GM21619 (cell line): ENCODE data around the gene PLEKHA7.
A peak's percentile ranks its signal among the peaks of the same experiment; 100 is the strongest.
"Not testable (repeated sequence)": the region's sequence is repeated elsewhere in the genome, so short reads cannot be mapped to it uniquely, and the experiment has no call there.

Experiments
- ATAC-seq: cut with Tn5 transposase; IDR thresholded peaks from one replicate; pipeline ENCODE4 v1.9.1; 2021; ENCODE audit not compliant: unreplicated experiment

Gene PLEKHA7

DNA sequence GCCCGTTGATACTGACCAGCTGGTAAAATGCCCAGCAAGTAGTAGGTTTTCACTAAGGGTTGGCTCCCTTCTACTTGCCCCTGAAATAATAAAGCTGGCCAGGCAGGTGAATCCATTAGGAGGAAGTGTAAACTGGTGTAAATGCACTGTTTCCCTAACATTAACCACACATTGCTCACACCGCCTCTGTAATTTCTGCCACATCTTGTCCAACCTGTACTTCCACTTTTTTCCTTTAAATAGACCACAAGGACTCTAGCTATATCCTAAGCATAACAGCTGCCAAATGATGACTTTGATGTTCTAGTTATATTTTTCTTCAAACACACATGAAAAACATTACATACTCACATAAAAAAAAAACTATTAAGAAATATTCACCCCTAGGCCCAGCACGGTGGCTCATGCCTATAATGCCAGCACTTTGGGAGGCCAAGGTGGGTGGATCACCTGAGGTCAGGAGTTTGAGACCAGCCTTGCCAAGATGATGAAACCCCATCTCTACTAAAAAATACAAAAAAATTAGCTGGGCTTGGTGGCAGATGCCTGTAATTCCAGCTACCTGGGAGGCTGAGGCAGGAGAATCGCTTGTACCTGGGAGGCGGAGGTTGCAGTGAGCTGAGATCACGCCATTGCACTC is 95.6 kb downstream of the PLEKHA7 start:
- not testable (repeated sequence) for ATAC-seq

DNA sequence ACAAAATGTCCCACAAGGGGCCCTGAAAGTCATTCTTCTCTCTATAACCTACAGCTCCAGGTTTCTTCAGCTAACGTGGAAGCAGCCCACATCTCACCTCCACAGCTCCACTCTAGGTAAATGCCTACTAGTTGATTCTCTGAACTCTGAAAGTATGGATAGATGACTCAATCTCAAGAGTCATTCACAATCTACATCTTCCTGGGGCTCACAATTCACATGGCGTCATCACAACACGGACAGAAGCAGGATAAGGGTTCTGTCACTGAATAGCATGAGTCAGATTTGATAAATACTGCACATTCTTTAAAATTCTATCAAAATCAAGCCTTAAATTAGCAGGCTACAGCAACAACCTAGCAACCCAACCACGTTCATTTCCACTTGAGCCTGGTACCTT is 96.3 kb downstream of the PLEKHA7 start:
- no peak for ATAC-seq

DNA sequence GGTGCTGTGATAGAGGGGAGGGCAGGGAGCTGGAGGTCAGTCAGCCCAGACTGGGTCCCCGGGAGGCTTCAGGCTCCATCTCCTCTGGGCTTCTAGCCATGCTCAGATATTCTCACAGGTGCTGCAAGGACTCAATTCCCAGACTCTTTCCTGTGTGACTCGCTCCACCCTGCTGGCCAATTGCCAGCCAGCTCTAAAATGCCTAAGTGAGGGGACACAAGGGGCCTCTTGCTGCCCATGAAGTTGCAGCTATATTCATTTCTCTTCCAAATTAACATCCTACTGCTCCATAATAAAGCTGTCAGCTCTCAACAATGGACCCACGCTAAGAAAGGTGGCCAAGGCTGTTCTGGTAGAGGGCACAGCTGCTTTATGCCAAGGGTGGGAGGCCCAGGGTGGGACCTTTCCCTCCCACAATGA is 101.5 kb downstream of the PLEKHA7 start:
- no peak for ATAC-seq

DNA sequence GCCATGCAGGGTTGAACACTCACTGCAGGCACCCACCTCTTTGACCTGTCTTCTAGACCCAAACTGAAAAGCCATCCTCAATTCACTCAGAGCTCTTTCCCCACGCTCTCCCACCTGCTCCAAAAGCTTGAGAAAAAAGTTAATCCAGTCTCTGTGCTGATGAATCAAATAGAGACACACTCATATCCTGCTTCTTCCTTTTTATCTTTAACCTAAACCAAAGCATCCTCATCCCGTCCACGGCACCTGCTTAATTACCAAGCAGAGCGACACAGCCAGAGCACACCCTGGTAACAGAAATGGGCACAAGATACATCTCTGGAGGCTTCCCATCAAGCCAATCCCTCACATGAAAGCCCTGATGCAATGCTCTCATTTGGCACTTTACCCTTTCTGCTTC is 102.6 kb downstream of the PLEKHA7 start:
- ATAC-seq, result no peak

DNA sequence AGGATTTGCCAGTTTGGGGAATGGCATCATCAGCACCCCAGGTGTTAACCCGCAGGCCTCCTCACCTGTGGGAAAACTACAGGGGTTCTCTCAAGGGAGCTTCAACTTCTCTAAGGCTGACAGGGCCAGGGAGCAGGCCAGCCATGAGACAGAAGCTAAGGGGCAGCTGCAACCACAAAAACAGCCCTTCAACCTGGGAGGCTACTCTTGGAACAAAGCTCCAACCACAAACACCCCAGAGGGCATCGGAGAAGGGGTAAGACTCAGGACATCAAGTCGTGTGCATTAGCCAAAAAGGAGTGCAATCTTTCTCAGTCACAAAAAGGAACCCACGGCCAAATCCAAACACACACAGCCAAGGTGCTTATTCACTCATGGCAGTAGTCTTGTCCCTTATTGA is 103.0 kb downstream of the PLEKHA7 start:
- no peak for ATAC-seq

DNA sequence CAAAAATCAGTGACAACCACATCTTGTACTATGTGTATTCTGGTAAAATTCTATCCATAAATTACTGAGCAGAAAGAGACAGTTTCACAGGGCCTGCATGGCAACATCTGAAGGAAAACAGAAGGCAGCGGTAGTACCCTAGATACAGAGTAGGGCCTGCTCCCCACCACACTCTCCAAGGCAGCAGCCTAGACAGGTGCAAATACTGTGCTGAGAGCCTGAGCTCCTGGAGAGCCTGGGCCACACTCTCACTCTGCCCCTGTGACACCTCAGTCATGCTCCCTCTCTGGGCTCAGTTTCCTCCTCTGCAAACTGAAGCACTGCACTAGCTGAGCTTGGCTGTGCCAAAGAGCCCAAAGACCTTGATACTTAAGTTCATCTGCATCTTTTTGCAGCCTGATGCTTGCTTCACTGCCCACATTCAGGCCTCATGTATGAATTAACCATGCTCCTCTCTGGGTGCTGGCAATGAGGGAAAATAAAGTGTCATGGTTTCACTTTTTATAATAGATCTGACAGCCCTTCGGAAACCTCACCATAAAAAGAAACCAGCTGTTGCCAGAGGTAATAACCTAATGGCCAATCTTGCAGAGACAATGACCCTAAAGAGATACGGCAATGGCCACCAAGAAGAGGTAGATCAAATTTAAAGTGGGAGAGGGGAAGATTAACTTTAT is 104.7 kb downstream of the PLEKHA7 start:
- peak; percentile 57 for ATAC-seq

DNA sequence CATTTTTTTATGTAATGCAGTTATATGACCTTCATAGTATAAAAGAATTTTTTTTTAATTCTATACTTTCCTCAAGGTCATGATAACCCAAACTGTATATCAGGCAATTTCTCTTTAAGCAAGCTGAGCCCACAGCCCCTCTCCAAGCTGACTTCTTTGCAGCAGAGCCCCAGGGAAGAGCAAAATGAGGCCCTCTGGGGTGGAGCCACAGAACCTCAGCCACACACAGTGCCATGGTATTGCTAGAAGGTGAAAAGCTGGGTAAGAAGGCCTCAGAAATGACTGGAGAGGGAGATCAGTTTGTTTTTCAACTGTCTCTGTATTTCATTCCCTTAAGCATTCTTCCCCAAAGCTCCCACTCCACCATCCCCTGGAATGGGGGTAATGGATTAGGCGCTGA is 108.8 kb downstream of the PLEKHA7 start:
- ATAC-seq, result no peak

DNA sequence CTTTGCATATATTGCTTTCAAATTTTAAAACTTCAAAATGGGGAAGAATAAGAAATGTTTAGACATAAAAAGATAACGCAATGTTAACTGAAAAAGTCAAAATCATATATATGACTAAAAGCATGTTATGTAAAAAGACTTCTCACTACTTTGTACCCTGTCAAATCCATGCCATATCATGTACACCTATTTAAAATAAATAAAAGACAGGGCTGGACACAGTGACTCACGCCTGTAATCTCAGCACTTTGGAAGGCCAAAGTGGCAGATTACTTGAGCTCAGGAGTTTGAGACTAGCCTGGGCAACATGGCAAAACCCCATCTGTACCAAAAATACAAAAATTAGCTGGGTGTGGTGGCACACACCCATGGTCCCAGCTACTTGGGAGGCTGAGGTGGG is 109.5 kb downstream of the PLEKHA7 start:
- not testable (repeated sequence) for ATAC-seq

DNA sequence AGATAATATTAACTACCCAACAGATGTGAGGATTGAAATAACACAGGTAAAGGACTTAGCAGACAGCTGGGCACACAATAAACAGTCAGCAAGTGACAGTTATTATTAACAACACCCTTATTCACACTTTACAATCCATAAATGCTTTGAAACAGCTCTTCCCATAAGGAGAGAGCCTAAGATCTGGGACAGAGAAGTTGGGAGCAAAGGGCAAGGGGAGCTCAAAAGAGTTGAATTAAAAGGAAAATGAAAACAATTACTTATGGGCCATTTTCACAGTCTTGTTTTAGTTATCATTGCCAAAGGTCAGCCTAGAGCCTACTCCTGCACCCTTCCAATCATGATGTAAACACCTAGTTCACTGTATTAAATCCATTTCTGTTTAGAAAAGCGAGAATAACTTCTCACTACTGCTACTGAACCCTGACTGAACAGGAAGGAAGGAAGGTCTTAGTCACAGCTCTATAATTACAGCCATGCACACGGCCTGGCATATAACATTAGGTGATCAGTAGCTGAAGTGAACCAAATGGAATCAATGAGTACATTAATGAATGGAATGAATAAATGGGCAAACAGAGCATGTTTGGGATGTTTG is 111.3 kb downstream of the PLEKHA7 start:
- peak; percentile 70 for ATAC-seq

DNA sequence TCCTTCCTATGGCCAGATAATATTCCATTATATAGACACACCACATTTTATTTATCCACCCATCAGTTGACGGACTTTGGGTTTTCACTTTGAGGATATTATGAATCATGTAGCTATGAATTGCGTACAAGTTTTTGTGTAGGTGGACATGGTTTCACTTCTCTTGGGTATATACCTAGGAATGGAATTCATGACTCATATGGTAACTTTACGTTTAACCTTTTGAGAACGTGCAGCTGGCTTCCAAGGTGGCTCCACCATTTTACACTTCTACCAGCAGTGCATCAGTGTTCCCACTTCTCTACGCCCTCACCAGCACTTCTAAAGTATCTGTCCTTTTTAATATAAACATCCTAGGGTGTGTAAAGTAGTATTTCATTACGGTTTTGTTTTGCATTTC is 112.0 kb downstream of the PLEKHA7 start:
- peak; percentile 73 for ATAC-seq

DNA sequence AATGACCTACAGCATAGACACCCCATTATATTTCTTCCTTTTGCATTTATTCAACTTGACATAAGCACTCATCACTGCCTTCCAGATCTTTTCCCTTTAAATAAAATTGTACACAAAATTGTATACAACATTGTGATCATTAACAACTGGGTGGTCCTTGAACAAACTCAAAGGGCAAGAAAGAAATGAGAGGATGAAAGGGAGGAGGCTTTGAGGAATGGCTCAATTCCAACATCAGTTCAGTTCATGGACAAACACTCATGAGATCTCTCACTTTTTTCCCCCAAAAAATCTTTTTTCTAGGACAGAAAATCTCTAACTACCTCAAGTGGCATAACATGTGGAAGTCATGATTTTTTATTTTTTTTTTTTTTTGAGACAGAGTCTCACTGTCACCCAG is 113.7 kb downstream of the PLEKHA7 start:
- no peak for ATAC-seq

DNA sequence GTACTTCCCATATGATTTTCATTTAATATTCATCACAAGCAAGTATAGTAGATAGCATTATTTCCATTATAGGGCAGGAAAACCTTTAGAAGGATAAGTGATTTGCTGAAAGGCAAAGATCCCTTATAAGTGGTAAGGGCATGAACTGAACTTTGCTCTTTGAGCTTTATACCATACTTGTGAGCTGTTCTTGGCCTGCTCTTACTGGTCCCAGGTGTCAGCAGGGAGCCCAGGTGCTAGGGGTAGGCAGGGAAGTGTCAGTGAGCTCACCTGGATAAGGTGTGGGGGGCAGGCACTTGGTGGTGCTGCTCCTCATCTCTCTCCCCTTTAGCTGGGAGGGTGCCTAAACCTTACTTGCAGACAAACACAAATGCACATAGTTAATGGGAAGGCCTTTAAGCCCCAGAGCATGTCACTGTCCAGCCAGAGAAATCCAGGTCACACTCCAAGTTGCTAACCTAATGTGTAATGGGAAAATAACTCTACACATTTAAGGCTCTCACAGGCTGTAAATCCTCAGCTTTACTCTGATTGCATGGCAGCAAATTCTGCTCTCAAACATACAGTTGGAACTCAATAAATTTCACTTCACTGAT is 114.4 kb downstream of the PLEKHA7 start:
- ATAC-seq, result no peak

DNA sequence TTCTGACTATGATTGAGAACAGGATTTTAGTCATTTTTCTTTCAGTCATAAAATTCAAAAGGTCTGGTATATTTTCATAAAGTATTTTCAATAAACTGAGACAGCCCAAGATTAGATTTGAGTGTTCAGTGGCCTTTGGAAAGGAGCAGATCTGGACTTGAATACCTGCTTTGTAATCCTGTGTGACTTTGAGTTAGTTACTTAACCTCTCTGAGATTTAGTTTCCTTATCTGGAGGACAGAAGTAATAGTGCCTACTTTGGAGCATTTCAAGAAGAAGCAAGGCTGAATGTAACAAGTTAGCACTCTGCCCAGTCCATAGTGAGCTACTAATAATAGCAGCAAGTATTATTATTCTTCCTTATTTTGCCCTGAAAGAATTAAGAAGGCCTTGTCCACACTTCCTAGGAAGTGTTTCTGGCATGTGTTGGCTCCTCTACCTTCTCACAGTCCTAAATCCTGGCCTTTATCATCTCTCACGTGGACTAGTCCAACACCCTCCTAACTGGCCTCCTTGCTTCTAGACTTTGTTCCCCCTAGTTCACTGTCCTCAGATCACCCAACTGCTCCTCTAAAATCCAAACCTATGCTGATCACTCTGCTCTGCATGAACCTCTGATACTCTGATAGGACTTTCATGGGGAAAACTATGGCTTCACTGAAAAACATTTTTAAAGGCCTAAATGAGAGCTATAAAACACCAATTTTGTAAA is 115.8 kb downstream of the PLEKHA7 start:
- no peak for ATAC-seq

DNA sequence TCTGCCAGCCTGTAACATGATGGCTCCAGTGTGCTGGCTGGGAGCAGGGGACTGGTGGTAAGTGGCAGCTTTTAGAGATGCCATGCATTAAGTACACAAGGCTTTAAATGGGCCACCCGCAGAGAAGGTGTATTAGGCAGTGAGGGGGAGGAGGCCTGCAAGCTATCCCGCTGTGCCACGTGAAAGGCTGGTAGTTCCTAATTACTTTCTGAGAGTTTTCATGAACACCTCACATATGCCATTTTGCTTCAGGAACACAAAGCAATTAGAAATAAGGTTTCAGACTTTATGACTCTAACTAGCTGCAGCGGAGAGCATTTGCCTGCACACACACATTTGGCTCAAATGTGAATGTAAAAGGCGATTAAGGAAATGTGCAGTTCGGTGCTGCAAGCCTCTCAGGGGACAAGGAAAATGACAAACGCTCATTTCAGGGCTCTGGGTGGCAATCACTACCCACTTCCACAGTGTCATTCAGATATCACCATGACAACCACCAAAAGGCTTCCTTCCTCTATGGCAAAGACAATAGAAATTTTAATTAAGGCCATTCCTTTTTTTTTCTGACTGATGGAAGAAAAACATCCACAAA is 116.6 kb downstream of the PLEKHA7 start:
- no peak for ATAC-seq

DNA sequence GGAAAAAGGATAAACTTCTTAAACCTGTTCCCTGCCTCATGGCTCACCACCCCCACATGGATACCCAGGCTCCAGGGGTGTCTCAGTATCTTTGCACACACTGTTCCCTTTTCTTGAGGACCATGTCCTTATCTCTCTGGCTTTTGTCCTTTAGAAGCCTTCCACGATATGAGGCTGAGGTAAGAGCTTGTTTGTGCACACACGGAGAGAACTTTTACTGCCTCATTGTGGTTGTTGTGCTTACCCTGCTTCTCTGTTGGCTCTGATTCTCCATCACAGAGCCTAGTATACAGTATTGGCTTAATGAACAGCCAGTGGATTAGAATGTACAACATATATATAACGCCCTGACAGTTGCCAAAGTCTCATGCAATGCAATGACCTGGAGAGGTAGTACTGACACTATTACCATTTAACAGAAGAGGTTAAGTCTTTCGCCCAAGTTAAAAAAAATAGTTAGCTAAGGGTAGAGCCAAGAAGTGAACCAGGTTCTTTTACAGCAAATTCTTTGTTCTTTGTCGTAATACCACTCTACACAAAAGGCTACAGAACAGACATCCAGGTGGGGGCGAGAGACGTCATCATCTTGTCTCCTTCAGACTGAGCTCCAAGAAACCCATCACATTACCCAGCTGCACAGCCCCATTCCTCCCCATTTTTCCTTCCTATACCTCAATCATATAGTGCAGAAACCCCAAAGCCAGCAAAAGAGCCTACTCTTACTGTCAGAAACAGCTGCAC is 117.3 kb downstream of the PLEKHA7 start:
- ATAC-seq, result no peak

DNA sequence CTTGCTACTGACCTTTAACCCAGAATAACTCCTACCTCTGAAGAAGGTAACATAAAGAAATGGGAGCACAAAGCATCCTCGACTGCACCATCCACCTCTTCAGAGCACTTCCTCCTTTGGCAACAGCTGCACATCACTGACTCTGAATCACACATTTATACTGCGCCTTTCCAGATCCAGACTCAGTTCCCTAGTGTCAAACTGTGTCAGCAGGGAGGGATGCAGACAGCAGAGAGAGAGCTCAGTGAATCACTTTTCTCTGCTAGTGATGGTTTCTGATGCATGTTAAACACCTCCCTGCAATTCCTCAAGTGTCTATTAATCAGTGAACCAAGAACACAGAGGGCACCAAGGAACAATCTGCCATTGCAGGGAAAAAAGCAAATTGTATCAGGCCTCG is 118.9 kb downstream of the PLEKHA7 start:
- ATAC-seq, result no peak

DNA sequence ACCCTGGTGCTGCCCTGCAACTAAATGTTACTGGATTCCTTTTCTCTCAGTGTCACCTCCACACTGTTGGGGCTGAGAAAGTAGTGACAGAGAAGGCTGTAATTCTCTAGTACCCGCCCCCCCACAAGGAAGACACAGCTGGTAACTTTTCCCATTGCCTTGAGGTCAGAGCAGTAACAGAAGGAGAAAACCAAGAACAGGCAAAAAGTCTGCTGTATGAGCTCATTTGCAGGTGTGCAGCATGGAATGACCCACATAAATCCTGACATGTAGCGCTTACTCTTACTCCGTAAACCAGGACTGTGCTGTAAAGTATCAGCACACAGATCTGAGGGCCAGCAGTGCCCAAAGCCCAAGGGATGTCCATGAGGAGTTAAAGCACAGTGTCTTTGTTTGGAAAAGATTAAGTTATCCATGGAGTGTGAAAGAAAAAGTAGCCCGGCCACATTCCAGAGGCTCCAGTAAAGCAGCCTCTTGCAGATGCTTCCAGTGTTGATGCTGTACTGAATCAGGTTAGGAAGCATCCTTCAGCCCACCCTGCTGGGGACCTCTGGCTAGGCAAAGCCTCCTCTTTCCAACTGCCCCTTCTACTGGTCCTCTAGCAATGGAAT is 120.7 kb downstream of the PLEKHA7 start:
- ATAC-seq, result no peak

DNA sequence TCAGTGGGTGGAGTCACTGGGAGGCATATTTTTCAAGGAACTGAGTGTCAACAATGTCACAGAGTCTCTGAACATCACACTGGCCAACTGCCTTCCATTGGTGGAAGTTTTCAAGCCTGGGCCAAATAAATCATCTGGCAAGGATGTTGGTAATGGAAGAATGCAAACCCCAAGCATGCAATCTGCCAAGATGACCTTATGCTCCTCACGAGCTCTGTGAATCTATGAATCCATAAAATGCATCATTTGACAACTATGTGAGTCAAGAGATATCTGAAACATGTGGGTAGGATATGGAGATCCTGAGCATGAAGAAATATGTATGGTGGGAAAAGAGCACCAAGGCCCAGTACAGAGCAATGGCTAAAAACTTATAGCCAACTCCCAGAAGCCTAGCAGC is 122.2 kb downstream of the PLEKHA7 start:
- ATAC-seq, result no peak

DNA sequence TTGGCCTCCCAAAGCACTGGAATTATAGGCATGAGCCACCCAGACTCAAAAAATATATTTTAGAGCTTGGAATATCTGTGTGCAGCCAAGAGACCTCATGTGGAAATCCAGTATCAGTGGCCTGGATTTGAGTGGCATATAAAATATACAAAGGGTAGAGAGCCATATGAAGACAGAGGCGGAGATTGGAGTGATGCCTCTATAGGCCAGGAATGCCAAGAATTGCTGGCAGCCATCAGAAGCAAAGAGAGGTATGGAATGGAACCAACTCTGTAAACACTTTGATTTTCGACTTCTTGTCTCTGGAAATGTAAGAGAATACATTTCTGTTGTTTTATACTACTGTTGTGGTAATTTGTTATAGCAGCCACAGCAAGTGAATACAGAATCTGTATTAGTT is 123.0 kb downstream of the PLEKHA7 start:
- no peak for ATAC-seq

DNA sequence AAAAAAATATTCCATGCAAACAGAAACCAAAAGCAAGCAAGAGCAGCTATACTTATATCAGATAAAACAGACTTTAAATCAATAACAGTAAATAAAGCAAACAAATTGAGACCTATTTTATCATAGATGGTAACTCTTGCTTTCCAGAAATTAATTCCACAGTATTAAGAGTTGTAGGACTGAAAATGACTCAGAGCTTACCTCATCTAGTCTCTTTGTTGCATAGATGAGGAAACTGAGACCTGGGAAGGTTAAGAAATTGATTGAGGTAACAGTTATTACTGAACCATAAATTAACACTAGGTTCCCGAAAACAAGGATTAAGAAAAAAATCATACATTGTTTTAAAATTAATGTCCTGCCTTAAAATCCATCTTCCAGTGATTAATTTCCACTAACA is 123.8 kb downstream of the PLEKHA7 start:
- no peak for ATAC-seq
